IPS DF 19.7 (cell line): ENCODE results near the gene NUP133.
"Not testable (repeated sequence)": the region's sequence is repeated elsewhere in the genome, so short reads cannot be mapped to it uniquely, and the experiment has no call there.

Experiments used
- DNase-seq: peaks from one replicate; pipeline ENCODE4 v3.0.0-alpha.2; 2013; ENCODE audit warnings: low read depth, low spot score

The NUP133 gene

DNA sequence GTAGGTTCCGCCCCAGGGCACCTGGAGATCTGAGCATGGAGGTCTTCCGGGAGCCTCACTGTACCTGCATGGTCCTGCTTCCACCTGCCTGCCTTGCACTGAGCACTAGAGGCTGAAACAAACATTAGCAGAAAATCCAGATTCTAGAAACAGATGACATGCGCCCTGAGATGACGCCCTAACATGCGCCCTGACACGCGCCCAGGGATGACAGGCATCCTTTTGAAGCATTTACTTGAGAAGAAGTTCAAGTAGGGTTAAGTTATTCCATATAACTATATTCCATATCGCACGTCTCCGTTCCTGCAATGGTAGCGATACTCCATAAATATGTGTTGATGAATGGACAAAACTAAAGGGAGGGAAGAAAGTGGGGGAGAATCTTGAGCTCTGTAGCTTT is 87.9 kb downstream of the NUP133 start:
- DNase-seq = no peak

DNA sequence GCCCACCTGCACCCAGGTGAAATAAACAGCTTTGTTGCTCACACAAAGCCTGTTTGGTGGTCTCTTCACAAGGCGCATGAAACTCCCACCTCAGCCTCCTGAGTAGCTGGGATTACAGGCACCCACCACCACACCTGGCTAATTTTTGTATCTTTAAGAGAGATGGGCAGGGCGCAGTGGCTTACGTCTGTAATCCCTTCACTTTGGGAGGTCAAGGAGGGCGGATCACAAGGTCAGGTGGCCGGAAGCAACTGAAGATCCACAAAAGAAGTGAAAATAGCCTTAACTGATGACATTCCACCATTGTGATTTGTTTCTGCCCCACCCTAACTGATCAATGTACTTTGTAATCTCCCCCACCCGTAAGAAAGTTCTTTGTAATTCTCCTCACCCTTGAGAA is 89.6 kb downstream of the NUP133 start:
- DNase-seq = not testable (repeated sequence)

DNA sequence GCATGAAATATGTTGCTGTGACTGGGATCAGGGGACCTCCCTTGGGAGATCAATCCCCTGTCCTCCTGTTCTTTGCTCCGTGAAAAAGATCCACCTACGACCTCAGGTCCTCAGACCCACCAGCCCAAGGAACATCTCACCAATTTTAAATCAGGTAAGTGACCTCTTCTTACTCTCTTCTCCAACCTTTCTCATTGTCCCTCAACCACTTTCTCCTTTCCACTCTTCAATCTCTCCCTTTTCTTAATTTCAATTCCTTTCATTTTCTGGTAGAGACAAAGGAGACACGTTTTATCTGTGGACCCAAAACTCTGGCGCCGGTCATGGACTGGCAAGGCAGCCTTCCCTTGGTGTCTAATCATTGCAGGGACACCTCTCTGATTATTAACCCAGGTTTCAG is 95.3 kb downstream of the NUP133 start:
- DNase-seq = not testable (repeated sequence)

DNA sequence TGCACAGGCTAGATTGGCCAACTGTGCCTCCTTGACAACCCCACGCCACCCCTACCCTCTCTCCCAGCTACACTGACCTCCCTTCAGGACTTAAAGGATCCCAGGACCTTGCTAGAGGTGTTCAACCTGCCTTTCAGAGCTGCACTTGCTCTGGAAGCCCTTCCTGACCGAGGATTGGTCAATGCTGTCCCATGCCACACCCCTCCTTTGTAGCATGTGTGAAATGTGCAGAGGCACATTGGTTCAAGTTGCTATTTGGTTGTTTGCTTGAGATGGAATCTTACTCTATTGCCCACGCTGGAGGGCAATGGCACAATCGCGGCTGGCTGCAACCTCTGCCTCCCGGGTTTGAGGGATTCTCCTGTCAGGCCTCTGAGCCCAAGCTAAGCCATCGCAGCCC is 96.1 kb downstream of the NUP133 start:
- DNase-seq = no peak

DNA sequence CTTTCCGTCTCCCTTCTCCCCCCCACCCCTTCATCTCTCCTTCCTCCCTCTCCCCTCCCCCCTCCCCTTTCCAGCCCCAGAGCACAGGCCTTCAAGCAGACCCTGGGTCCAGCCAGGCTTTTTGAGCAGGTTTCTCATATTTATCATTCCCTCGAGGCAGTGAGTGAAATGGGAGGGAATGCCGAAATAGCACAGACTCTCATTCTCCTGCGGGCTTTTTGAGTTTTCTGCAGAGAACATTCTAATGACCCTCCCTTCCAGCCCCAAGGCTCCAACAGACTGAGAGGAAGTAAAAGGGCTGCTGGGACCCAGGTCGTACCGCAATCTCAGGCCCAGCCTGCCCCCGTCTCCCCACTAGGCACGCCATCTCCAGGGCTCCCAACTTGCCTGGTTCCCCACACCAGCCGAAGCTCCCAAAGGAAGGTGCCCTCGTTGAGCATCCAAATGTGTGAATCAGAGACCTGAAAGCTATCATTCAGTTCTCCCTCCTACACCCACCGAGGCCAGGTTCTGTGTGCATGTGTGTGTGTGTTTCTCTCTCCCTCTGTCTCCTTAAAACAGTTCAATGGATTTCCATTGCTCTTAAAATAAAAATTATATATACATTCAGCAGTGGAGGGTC is 96.6 kb downstream of the NUP133 start:
- DNase-seq = no peak

DNA sequence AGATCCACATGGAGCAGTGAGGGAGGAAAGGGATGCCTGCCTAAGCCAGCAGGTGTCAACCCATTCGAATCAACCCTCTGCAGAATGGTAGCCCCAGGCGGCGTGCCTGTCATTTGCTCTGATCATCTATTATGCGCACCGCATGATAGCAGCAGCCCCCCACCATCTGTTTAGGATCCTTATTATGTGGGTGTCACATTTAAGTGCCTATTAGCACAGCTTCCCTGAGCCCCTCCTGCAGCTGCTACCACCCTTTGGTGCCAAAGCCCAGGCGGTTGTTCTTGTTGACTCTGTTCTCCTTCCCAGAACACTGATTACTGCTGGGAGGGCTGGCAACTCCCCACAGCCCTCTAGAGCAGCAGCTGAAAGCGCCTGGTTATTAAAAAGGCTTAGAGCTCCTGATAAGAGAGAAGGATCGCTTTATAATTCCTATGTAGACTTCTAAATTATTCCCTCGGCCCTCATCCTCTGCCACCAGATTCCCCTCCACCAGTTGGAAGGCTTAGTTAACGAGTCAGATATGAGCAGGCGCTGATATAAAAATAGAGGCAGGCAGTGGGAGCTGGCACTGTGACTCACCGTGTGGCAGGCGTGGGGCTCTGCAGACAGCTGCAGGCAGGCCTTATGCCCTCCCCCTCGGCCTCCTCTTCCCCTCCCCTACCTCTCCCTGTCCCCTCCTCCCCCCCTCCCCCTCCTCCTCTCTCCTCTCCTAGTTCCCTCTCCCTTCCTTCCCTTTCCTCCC is 97.3 kb downstream of the NUP133 start:
- no peak for DNase-seq

DNA sequence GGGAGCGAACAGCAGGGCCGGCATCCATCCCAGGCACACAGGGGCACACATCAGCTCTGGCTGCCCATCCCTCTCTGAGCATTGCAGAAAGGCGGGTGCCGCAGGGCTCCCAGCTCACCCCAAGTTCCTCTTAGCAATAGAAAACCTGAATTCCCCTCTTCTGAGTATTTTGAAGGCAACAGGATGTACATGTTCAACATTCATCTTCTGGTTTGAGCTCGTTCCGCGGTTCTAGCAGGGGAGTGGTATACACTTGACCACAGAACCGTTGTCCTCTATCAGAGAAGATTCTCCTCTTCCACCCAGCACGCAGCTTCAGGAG is 97.8 kb downstream of the NUP133 start:
- DNase-seq = no peak

DNA sequence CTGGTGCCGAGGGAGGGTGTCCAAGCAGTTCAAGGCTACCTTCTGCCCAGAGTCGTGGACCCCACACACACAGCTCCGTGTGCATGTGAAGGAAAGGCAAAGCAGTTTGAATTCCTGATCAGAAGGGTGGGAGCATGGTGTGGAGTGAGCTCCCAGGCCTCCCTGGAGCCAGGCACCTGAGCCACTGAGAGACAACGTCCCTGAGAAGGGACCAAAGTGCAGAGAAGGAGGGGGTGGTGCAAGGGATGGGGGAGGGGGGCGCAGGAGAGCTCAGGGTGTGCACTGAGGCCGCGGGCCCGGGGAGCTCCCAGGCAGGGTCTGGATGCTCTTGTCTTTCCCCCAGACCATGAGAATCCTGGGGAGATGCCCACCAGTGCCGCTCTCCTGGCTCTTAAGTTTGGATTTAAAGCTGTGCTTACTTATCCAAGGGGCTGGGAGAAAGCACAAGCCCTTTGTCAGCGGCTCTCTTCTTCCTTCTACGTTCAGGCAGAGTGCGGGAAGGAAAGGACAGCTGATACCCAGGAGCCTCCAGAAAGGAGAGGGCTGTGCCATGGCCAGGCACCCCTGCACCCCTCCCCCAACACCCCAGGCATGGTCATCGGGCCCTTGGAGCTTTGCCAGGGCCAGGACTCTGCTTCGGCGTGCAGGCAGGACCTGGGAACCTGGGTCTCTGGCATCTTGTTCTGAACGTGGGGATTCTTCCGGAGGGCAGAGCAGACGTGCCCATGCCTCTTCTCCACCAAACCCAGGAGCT is 98.3 kb downstream of the NUP133 start:
- DNase-seq = no peak

DNA sequence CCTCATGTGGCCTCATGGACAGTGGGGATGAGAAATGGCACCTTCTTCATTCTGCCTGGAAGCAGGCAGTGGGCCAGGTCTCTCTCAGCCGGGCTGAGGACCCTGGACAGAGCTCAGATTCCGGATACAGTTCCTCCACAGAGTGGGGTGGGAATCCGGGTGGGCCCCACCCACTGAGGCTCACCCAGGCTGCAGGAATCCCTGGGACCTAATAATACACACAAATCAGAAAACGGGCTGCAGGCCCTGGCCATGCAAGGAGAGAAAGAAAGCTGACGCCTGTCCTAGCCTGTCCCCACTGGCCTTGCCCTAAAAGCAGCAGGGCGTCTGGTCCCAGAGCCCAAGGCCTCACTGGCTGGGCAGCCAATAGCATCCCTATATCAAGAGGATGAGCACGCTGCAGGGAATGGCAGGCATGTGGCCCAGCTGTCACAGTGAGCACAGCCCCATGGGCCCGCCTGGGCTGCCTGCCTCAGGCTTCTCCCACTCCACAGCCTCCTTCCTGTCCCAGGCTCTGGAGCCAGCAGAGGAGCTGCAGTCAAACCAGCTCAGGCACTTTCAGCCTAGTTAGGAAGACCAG is 99.6 kb downstream of the NUP133 start:
- DNase-seq = no peak

DNA sequence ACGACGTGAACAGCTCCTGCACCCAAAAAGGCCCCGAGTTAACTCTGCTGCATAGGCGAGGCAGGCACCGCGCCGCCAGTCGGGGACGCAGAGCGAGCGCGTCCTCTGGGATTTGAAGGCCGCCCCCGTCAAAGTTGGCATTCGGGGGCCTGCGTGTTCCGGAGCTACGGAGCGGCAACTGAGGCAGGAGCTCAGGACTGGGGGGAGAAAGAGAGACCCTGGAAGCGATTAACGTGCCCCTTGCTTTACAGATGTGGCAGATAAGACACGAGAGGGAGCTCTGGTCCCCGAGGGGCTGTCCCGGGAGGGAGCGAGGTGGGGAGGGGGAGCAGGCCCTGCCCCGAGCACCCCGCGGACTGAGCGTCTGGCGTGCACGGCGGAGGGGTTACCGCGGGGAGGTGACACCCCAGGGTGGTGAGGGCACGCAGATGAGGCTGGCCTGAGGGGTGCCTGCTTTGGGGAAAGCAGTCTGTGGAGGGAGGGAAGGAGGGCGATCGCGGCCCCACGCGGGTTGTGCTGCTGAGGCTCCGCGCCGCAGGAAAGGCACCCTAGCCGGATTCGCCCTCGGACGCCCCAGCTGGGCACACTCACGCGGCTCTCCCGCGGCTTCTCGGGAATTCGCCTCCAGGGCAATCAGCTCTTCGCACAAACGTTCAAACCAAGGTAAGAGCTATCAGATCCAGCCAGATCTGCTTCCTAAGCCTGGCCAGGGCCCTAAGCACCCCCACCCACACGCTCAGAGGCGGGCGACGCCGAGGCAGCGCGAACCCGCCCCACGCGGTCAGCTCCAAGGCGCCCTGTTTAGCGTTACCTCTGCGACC is 100.7 kb downstream of the NUP133 start:
- no peak for DNase-seq

DNA sequence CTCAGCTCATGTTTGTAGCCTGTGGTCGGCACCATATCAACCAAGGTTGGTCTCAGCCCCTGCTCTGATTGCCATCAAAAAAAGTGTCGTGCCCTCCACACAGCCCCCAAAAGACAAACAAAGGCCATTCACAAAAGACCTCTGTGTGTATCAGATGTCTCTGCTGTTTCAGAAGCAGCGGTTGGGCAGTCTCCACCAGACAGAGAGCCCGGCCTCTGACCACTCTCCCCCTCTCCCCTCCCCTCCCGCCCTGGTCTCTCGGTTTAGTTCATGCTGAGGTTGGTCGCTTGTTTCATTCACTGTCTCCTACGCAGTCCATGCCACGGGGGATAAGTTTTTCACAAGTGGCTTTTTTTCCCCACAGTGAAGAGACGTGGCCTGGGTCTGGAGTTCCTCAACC is 101.3 kb downstream of the NUP133 start:
- DNase-seq = no peak

DNA sequence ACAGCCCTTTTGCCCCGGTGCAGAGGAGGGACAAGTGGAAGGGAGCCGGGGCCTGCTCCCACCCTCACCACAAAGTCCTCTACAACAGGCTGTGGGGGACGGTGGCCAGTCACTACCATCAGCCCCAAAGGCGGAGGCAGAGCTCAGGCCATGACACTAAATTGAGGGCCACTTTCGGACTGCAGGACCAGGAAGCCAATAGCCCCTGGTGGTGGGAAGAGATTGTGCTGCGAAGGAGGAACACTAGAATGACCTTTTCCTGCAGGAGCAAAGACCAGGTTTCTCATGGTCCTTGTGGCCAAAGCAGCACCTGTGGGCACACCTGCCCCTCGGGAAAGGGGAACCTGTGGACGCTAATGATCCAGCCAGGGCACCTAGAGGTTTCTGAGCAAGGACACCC is 104.6 kb downstream of the NUP133 start:
- no peak for DNase-seq

DNA sequence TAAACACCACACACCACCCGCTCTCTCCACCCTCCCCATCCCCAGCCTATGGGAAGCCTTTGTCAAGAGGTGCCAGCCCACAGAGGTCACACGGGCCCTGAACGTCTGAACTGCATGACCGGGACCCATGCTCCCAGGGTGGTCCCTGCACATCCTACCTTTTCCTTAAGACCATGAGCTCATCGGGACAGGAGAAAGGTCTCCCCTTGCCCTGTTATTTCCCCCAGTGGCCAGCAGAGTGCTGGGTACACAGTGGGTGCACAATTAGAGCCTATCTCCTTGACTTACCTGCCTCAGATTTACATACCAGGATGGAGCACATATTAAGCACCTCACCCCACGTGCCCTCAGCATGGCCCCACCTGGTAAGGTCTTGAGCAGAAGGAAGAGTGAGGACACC is 105.1 kb downstream of the NUP133 start:
- no peak for DNase-seq

DNA sequence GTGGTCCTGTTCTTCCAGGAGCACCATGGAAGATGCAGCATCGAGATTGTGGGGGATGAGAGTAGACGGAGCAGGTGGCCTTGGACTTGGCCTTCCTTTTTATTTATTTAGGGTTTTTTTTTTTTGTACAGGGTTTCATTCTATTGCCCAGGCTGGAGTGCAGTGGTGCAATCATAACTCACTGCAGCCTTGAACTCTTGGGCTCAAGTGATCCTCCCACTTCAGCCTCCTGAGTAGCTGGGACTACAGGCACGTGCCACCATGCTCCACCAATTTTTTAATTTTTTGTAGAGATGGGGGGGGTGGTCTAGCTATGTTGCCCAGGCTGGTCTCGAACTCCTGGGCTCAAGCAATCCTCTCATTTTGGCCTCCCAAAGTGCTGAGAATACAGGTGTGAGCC is 105.8 kb downstream of the NUP133 start:
- not testable (repeated sequence) for DNase-seq

DNA sequence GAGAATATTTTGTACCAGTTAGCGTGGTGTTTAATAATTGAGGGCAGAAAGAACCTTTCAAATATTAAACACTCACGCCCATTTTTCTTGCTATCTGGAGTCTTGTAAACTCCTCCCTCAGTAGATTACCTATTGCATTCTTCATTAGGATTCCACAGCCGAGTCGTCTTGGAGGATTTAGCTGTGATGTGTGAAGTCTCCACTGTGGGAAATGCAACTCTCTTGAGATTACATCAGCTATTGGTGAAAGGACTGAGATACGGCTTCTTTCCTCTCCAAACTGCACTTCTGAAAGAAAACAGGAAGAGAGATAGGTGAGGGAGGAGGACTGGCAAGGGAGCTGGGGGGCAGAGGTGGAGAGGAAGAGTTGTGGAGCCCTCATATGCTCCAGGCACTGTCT is 110.4 kb downstream of the NUP133 start:
- no peak for DNase-seq

DNA sequence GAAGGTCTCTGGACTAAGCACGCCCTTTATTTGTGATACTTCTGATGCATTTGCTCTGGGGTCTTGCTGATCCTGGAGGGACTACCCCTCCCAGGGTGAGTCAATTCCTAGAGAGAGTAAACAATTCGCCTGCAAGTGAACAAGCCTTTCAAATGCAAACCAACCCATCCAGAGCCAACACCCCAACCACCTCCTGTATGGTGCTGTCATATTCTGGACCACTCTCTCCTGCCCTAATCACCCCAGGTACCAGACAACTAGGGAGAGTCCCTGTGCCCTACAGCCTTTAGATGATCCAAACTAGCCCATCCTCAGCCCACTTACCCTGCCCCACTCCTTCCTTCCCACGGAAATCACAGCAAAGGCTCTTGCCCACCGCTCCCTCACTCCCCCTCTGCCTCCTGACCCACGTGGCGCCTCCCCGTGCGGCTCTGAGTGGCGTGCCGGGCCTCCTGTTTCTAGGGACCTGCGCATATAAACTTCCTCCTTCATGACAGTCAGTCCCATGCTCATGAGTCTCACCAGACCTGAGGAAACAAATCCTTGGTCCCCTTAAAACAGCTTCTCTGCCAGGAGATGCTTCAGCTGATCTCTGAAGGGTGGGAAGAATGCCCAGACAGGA is 111.4 kb downstream of the NUP133 start:
- DNase-seq = no peak

DNA sequence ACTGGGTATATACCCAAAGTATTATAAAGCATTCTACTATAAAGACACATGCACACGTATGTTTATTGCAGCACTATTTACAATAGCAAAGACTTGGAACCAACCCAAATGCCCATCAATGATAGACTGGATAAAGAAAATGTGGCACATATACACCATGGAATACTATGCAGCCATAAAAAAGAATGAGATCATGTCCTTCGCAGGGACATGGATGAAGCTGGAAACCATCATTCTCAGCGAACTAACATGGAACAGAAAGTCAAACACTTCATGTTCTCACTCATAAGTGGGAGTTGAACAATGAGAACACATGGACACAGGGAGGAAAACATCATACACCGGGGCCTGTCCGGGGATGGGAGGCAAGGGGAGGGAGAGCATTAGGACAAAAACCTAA is 113.6 kb downstream of the NUP133 start:
- not testable (repeated sequence) for DNase-seq

DNA sequence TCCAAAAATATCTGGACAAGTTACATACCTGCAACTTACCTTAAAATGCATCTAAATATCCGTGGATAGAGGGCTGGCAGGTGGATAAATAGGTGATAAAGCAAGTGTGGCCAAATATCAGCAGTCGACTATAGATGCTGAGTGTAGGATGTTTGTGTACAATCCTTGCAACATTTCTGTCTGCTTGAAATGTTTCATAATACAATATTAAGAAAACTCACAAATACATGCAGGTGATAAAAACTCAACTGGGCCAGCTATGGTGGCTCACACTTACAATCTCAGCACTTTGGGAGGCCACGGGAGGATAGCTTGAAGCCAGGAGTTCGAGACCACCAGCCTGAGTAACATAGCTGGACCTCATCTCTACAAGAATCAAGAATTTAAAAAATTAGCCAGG is 115.2 kb downstream of the NUP133 start:
- no peak for DNase-seq
